Measurements from ENCODE around the gene EDC4. TPM values are rescaled to one million over a fixed set of nuclear protein-coding genes. Genes with fewer than 3 reads are reported as not detected.

EDC4 gene
- total RNA-seq, 1 donor, result 85.1 TPM

GRCh38 chr16:67853670-67854069 is 19.2 kb upstream of the EDC4 start:
- H3K4me3 ChIP-seq (ENCODE audit: low read depth, low read length), result no peak overlapping the region
- DNase-seq (ENCODE audit: low read depth), result no peak
- TF ChIP-seq, protein P1, sequence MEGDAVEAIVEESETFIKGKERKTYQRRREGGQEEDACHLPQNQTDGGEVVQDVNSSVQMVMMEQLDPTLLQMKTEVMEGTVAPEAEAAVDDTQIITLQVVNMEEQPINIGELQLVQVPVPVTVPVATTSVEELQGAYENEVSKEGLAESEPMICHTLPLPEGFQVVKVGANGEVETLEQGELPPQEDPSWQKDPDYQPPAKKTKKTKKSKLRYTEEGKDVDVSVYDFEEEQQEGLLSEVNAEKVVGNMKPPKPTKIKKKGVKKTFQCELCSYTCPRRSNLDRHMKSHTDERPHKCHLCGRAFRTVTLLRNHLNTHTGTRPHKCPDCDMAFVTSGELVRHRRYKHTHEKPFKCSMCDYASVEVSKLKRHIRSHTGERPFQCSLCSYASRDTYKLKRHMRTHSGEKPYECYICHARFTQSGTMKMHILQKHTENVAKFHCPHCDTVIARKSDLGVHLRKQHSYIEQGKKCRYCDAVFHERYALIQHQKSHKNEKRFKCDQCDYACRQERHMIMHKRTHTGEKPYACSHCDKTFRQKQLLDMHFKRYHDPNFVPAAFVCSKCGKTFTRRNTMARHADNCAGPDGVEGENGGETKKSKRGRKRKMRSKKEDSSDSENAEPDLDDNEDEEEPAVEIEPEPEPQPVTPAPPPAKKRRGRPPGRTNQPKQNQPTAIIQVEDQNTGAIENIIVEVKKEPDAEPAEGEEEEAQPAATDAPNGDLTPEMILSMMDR (IDR thresholded peaks at IDR 0.05; ENCODE audit: insufficient read depth, low read depth, low read length), result no peak

GRCh38 chr16:67855789-67856188 is 17.1 kb upstream of the EDC4 start:
- no peak overlapping the region for H3K4me3 ChIP-seq (ENCODE audit: low read depth, low read length)
- TF ChIP-seq, protein P1 (IDR thresholded peaks at IDR 0.05; ENCODE audit: insufficient read depth, low read depth, low read length), result no peak
- no peak for DNase-seq (ENCODE audit: low read depth)

DNA sequence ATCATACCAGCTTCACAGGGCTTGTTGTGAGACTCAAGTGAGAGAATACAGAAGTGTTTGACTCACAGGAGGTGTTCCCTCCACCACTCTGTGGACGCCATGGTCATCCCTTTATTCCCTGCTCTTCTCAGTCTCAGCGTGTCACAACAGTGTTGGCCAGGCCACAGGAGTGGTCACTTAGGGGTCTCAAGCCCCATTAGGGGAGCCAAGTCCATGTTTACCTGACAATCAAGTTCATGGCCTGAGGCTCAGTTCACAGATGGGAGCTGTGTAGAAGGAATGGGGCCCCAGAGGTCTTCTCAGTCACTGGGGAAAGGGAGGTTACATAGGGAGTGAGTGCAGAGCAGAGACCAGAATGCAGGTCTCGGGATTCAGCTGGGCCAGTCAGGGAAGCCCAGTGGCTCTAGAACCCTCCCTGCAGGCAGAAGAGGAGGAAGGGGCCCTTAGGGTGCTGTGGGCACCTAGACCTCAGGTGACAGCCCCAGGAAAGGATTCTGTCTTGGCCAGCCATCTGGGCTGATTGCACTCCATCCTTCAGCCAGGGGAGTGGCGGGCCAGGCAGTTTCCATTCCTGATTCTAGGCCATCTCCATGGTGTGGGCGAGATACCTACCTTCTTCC is 15.8 kb upstream of the EDC4 start:
- TF ChIP-seq, protein P1 (IDR thresholded peaks at IDR 0.05; ENCODE audit: insufficient read depth, low read depth, low read length), result no peak
- DNase-seq (ENCODE audit: low read depth), result no peak

GRCh38 chr16:67857547-67858233 is 15.2 kb upstream of the EDC4 start:
- H3K4me3 ChIP-seq (ENCODE audit: low read depth, low read length), result no peak overlapping the region
- TF ChIP-seq, protein P1 (IDR thresholded peaks at IDR 0.05; ENCODE audit: insufficient read depth, low read depth, low read length), result no peak
- DNase-seq (ENCODE audit: low read depth), result peak; percentile 84

More for the DNA sequence above, 15.8 kb upstream of the EDC4 start:
- H3K4me3 ChIP-seq (ENCODE audit: low read depth, low read length), result no peak overlapping the region

DNA sequence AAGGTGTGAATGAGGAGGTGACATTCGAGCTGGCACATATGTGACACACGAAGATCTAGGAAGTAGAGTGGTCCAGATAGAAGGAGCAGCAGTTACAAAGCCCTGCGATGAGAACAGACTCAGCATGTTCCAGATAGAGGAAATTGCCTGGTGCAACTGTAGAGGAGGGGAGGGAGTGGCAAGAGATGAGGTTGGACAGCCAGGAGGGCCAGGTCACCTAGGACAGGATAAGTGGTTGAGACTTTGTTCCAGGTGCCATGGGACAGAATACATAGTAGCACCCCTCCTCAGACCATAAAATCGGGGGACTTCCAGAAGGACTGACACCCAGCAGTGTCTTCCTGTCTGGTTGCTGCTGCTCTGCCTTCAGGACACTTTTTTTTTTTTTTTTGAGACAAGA is 14.4 kb upstream of the EDC4 start:
- no peak for DNase-seq (ENCODE audit: low read depth)
- TF ChIP-seq, protein P1 (IDR thresholded peaks at IDR 0.05; ENCODE audit: insufficient read depth, low read depth, low read length), result no peak
- no peak overlapping the region for H3K4me3 ChIP-seq (ENCODE audit: low read depth, low read length)

DNA sequence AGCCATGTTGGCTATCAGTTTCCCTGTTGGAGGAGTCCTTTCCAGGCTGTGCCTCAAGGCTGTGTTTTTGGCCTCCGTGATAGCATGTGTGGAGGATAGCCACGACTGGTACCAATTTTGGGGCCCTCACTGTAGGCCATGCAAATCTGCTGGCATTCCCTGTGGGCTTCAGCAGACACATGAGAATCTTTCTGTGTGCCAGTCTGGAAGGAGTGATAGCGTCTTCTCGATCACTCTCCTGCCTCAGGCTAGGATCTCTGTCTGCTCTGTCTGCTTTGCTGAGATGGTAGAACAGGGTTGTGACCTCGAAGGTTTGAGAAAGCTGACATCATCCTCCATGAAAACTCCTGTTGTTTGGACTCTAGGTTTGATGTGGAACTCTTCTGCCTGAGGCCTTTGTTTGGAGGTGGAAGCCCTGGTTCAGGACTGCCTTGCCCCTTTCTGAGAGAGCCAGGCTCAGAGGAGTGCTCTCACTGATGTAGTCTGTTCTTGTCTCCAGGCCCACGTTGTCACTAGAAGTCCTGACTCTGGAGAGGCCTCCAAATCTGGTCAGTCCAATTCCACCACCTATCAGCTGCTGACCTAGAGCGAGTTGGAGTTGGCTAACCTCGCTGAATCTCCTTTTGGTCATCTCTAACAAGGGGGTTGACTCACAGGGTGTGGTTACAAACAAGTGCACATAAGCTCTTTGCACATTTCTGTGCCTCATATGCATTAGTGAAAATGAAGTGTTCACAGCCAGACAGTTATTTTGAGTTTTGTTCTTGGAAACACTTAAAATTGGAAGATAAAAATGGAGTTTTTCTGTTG is 12.1 kb upstream of the EDC4 start:
- TF ChIP-seq, protein P1 (IDR thresholded peaks at IDR 0.05; ENCODE audit: insufficient read depth, low read depth, low read length), result no peak
- DNase-seq (ENCODE audit: low read depth), result peak; percentile 61
- no peak overlapping the region for H3K4me3 ChIP-seq (ENCODE audit: low read depth, low read length)
